SK-N-SH (cell line): Measurements from ENCODE around the gene FBXW8. TPM values are rescaled to one million over a fixed set of nuclear protein-coding genes. Genes with fewer than 3 reads are reported as not detected.

Experiments
- CTCF ChIA-PET: fragments of 300-600, 350-600 bp; formaldehyde crosslinking; extraction: SDS; loops from one replicate; lab custom pipeline; 2021; lab: Yijun Ruan, JAX
- POLR2A ChIA-PET: fragments of 350-600 bp; sonication (Branson Sonifier 250); formaldehyde crosslinking; extraction: SDS; loops from one replicate; lab custom pipeline; 2020; ENCODE audit warnings: antibody characterized with exemption, inconsistent platforms; lab: Yijun Ruan, JAX
- DNase-seq: peaks from one replicate; pipeline ENCODE4 v3.0.0; 2012
- H2AFZ ChIP-seq: fragments of 200-600 bp; sonication (generic); 2 replicates; pipeline ENCODE4 v1.8.1; 2016; ENCODE audit warnings: antibody characterized with exemption, mild to moderate bottlenecking, low read depth
- H3F3A ChIP-seq: fragments of 200-600 bp; sonication (generic); replicated peaks from 2 replicates; pipeline ENCODE3; 2016; ENCODE audit warnings: antibody characterized with exemption, mild to moderate bottlenecking; ENCODE audit not compliant: insufficient read depth
- H3K27ac ChIP-seq, 2 experiments: fragments of 200-500 bp in 1 of 2; fragments of 200-600 bp in 1 of 2; sonication (Bioruptor generic) in 1 of 2; sonication (generic), shearing (Covaris generic) in 1 of 2; 2 replicates each; pipeline versions ENCODE4 v1.5.1 to v1.6.1; 2014 to 2016; ENCODE audit warnings: low read depth in 2 of 2, inconsistent platforms in 1 of 2, low read length in 1 of 2, mild to moderate bottlenecking in 1 of 2, mixed read lengths in 1 of 2
- H3K27me3 ChIP-seq: fragments of 200-600 bp; sonication (generic), shearing (Covaris generic); 2 replicates; pipeline ENCODE4 v1.6.1; 2016; ENCODE audit warnings: mixed run types; ENCODE audit not compliant: insufficient read depth
- H3K36me3 ChIP-seq, 2 experiments: fragments of 200-500 bp in 1 of 2; fragments of 200-600 bp in 1 of 2; sonication (Bioruptor generic) in 1 of 2; sonication (generic) in 1 of 2; replicated peaks in 1 of 2; 2 replicates each; pipeline versions ENCODE3 to v1.5.1; 2014 to 2016; ENCODE audit warnings: low read length in 1 of 2, mild to moderate bottlenecking in 1 of 2; ENCODE audit not compliant: insufficient read depth in 2 of 2, control insufficient read depth in 1 of 2
- H3K4me1 ChIP-seq, 2 experiments: fragments of 200-500 bp in 1 of 2; fragments of 200-600 bp in 1 of 2; sonication (Bioruptor generic) in 1 of 2; sonication (generic), shearing (Covaris generic) in 1 of 2; 2 replicates each; pipeline versions ENCODE4 v1.5.1 to v1.6.1; 2014 to 2016; ENCODE audit warnings: low read depth in 1 of 2, low read length in 1 of 2, mixed run types in 1 of 2; ENCODE audit not compliant: insufficient read depth in 2 of 2, control insufficient read depth in 1 of 2
- H3K4me2 ChIP-seq: fragments of 200-600 bp; sonication (generic), shearing (Covaris generic); 2 replicates; pipeline ENCODE4 v1.6.1; 2017; ENCODE audit warnings: mixed run types
- H3K4me3 ChIP-seq, 2 experiments: fragments of 200-500 bp in 1 of 2; fragments of 200-600 bp in 1 of 2; sonication (Bioruptor generic) in 1 of 2; sonication (generic), shearing (Covaris generic) in 1 of 2; 2 replicates each; pipeline versions ENCODE4 v1.5.1 to v1.8.1; 2014 to 2016; ENCODE audit warnings: low read depth in 2 of 2, inconsistent platforms in 1 of 2, low read length in 1 of 2, mild to moderate bottlenecking in 1 of 2, mixed read lengths in 1 of 2, moderate library complexity in 1 of 2
- H3K79me2 ChIP-seq: fragments of 200-600 bp; sonication (generic); 2 replicates; pipeline ENCODE4 v1.8.1; 2017; ENCODE audit warnings: mild to moderate bottlenecking; ENCODE audit not compliant: insufficient read depth
- H3K9ac ChIP-seq: fragments of 200-600 bp; sonication (generic); 2 replicates; pipeline ENCODE4 v1.6.1; 2017; ENCODE audit warnings: mixed run types
- H3K9me2 ChIP-seq: fragments of 200-600 bp; sonication (generic); 2 replicates; pipeline ENCODE4 v1.6.1; 2017; ENCODE audit warnings: mixed run types
- H3K9me3 ChIP-seq: fragments of 200-600 bp; sonication (generic); 2 replicates; pipeline ENCODE4 v1.6.1; 2017; ENCODE audit warnings: mixed run types, mild to moderate bottlenecking, moderate library complexity
- H4K20me1 ChIP-seq: fragments of 200-600 bp; sonication (generic); 2 replicates; pipeline ENCODE4 v1.6.1; 2017; ENCODE audit warnings: mild to moderate bottlenecking, mixed run types; ENCODE audit not compliant: insufficient read depth
- CHD2 ChIP-seq: fragments of 150-350 bp; IDR thresholded peaks from 2 replicates; pipeline ENCODE4 v1.6.1; 2018; ENCODE audit warnings: low read length; ENCODE audit not compliant: partially characterized antibody
- EZH2phosphoT487 ChIP-seq: fragments of 200-600 bp; sonication (generic); IDR thresholded peaks from 2 replicates; pipeline ENCODE4 v1.6.1; 2017; ENCODE audit warnings: low read depth, mixed run types, mild to moderate bottlenecking, antibody characterized with exemption, moderate library complexity, borderline replicate concordance
- FOSL2 ChIP-seq: IDR thresholded peaks from 2 replicates; pipeline ENCODE4 v1.4.0; 2012; ENCODE audit warnings: low read depth, mild to moderate bottlenecking, moderate library complexity, borderline replicate concordance
- GABPA ChIP-seq: IDR thresholded peaks from 2 replicates; pipeline ENCODE4 v1.4.0; 2012; ENCODE audit warnings: low read depth, mild to moderate bottlenecking
- GATA2 ChIP-seq: sonication (generic); formaldehyde crosslinking; IDR thresholded peaks from 2 replicates; pipeline ENCODE4 v1.5.0; 2020; ENCODE audit warnings: mild to moderate bottlenecking, missing genetic modification reagents
- NFIC ChIP-seq: IDR thresholded peaks from 2 replicates; pipeline ENCODE4 v1.4.0; 2012; ENCODE audit warnings: borderline replicate concordance
- NRF1 ChIP-seq: IDR thresholded peaks from 2 replicates; pipeline ENCODE4 v1.6.1; 2012; ENCODE audit warnings: low read depth, mild to moderate bottlenecking, low read length
- RXRA ChIP-seq: IDR thresholded peaks from 2 replicates; pipeline ENCODE4 v1.4.0; 2012; ENCODE audit warnings: low read depth, mild to moderate bottlenecking, borderline replicate concordance
- SIN3A ChIP-seq: IDR thresholded peaks from 2 replicates; pipeline ENCODE4 v1.6.1; 2012; ENCODE audit warnings: low read depth, mild to moderate bottlenecking, low read length, moderate library complexity, borderline replicate concordance
- TAF1 ChIP-seq: IDR thresholded peaks from 2 replicates; pipeline ENCODE4 v1.6.1; 2012; ENCODE audit warnings: low read depth, mild to moderate bottlenecking, low read length, moderate library complexity, borderline replicate concordance
- USF2 ChIP-seq: fragments of 150-350 bp; IDR thresholded peaks from 2 replicates; pipeline ENCODE4 v1.6.1; 2017; ENCODE audit warnings: antibody characterized with exemption, low read length, low read depth, borderline replicate concordance
- ZBTB33 ChIP-seq: IDR thresholded peaks from 2 replicates; pipeline ENCODE4 v1.4.0; 2012; ENCODE audit warnings: low read depth, borderline replicate concordance
- WGBS: methylation state at CpG from one replicate; pipeline ENCODE4 v1.1.6; 2017; ENCODE audit warnings: low lambda C conversion rate; 5-methylcytosine and 5-hydroxymethylcytosine counted together
- polyA plus RNA-seq, 3 experiments: library from polyadenylated mRNA; depleted of rRNA; stranded (reverse); fragments of >200 nt; gene quantifications; 2 replicates each; pipeline ENCODE4 v1.2.3, GENCODE V29; 2012
- TF ChIP-seq, protein P1 (sequence below): IDR thresholded peaks from 2 replicates; pipeline ENCODE4 v1.6.1; 2012; ENCODE audit warnings: mild to moderate bottlenecking, low read depth, low read length, moderate library complexity

FBXW8 gene
- polyA plus RNA-seq, 1 of the 3 experiments (the other 2 are of a cell fraction): 15.6 TPM

DNA sequence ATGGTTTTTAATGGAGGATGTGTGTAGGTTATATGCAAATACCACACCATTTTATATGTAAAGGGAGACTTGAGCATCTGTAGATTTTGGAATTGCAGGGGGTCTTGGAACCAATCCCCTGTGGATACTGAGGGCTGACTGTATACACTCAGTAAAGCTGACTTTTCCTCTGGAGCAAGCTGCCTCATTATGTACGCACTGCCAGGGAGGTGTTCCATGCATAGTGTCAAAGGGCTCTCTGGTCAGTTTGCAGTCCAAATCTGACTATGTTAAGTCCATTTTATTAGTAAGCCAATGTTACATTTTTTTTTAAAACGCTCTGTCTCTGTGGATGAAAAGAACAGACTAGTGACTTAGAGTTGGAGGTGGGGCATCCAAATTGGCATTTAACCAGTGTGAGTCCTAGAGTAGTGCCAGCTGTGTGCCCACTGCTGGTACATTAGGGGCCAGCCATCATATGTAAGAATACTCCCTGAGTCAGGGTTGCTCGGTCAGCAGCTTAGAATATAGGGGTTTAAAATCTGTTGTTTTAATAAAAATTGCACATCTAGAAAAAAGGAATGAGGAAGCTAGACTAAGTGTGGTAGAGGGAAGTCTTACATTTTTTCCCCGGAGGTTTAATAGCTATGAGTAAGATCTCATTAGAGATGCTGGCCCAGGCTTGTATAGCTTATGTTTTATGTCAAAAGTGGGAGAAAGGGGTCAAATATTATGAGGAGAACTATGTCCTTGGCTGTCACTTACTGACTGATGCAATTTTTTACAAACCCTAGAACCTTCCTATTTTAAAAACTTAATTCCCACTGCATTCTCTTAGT is 101.4 kb downstream of the FBXW8 start:
- WGBS: 85% methylated on average over 4 of the region's 4 CpGs
- no peak for DNase-seq

More for the DNA sequence above, 101.4 kb downstream of the FBXW8 start:
- TF ChIP-seq RXRA: no peak
- no peak for TF ChIP-seq GATA2 (CRISPR knock-in tag)
- TF ChIP-seq ZBTB33: no peak
- no peak for TF ChIP-seq FOSL2
- TF ChIP-seq NFIC: no peak
- TF ChIP-seq, protein P1, sequence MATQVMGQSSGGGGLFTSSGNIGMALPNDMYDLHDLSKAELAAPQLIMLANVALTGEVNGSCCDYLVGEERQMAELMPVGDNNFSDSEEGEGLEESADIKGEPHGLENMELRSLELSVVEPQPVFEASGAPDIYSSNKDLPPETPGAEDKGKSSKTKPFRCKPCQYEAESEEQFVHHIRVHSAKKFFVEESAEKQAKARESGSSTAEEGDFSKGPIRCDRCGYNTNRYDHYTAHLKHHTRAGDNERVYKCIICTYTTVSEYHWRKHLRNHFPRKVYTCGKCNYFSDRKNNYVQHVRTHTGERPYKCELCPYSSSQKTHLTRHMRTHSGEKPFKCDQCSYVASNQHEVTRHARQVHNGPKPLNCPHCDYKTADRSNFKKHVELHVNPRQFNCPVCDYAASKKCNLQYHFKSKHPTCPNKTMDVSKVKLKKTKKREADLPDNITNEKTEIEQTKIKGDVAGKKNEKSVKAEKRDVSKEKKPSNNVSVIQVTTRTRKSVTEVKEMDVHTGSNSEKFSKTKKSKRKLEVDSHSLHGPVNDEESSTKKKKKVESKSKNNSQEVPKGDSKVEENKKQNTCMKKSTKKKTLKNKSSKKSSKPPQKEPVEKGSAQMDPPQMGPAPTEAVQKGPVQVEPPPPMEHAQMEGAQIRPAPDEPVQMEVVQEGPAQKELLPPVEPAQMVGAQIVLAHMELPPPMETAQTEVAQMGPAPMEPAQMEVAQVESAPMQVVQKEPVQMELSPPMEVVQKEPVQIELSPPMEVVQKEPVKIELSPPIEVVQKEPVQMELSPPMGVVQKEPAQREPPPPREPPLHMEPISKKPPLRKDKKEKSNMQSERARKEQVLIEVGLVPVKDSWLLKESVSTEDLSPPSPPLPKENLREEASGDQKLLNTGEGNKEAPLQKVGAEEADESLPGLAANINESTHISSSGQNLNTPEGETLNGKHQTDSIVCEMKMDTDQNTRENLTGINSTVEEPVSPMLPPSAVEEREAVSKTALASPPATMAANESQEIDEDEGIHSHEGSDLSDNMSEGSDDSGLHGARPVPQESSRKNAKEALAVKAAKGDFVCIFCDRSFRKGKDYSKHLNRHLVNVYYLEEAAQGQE: no peak
- no peak for TF ChIP-seq GABPA
- TF ChIP-seq SIN3A: no peak
- TF ChIP-seq CHD2: no peak
- TF ChIP-seq TAF1: no peak
- TF ChIP-seq NRF1: no peak
- no peak for TF ChIP-seq EZH2phosphoT487
- no peak for TF ChIP-seq USF2
- peaks cover 56 to 81% of the 10 kb centered on the region in 2 experiments for H3K36me3 ChIP-seq
- no peak overlapping the region for H3K9ac ChIP-seq
- no peaks in the 10 kb centered on the region for H4K20me1 ChIP-seq
- peaks cover 5% of the 10 kb centered on the region for H3F3A ChIP-seq
- H3K4me1 ChIP-seq: no peaks in the 10 kb centered on the region
- no peaks in the 10 kb centered on the region for H3K9me2 ChIP-seq
- POLR2A ChIA-PET: no interaction called here
- no peak overlapping the region for H3K4me3 ChIP-seq
- no peaks in the 10 kb centered on the region for H3K27me3 ChIP-seq
- H3K79me2 ChIP-seq: no peaks in the 10 kb centered on the region; the same call in 1 of the 2 replicates
- no peak overlapping the region for H3K4me2 ChIP-seq
- H3K9me3 ChIP-seq: no peaks in the 10 kb centered on the region
- CTCF ChIA-PET: interaction anchor here (0.7 to 1.1 kb wide), 4 partner anchors 11 to 107 kb away, joined by 3 read pairs; no protein-coding TSS in a partner anchor
- H3K27ac ChIP-seq: no peak overlapping the region
- H2AFZ ChIP-seq: no peak overlapping the region
